ENCODE measurements around the gene MST1R.

MST1R gene

GRCh38 chr3:49840388-49840787 lies 63.3 kb downstream of the MST1R start:
- no peak for DNase-seq (ENCODE audit: low read depth in 2 of 2)

GRCh38 chr3:49839193-49839809 lies 64.4 kb downstream of the MST1R start:
- DNase-seq (ENCODE audit: low read depth in 2 of 2): peak; percentile 58 to 71
